GM12873 (cell line): Measurements from ENCODE around the gene FANK1.

ENCODE experiments used
- CTCF ChIP-seq: IDR thresholded peaks from 2 replicates; pipeline ENCODE4 v1.5.1; 2012; ENCODE audit warnings: low read depth, mild to moderate bottlenecking, moderate library complexity, low read length, control low read depth; ENCODE audit not compliant: insufficient read depth; ENCODE audit errors: missing control alignments

The FANK1 gene

GRCh38 chr10:125983656-125984055, 87.3 kb downstream of the FANK1 start:
- no peak for TF ChIP-seq CTCF

- TF ChIP-seq CTCF: no peak
Observed at GRCh38 chr10:125984346-125984745, 88.0 kb downstream of the FANK1 start.

- no peak for TF ChIP-seq CTCF
Observed at GRCh38 chr10:125984865-125985495, 88.6 kb downstream of the FANK1 start.

GRCh38 chr10:125985557-125986240, 89.3 kb downstream of the FANK1 start:
- TF ChIP-seq CTCF: no peak

- no peak for TF ChIP-seq CTCF
Observed at GRCh38 chr10:125989791-125990190, 93.4 kb downstream of the FANK1 start.

- no peak for TF ChIP-seq CTCF
Observed at GRCh38 chr10:125990974-125991373, 94.6 kb downstream of the FANK1 start.

GRCh38 chr10:125991392-125991791, 95.0 kb downstream of the FANK1 start:
- TF ChIP-seq CTCF: no peak
